CD14-positive monocyte (primary cell): ENCODE results near the gene STK4. TPM values are rescaled to one million over a fixed set of nuclear protein-coding genes. Genes with fewer than 3 reads are reported as not detected.

Experiments
- DNase-seq, 3 donors: peaks; one replicate each; pipeline ENCODE4 v3.0.0-alpha.2; 2011 to 2022
- H2AFZ ChIP-seq: 2 replicates; pipeline ENCODE4 v1.6.0; 2012; ENCODE audit warnings: mild to moderate bottlenecking, low read depth, low read length, inconsistent platforms; ENCODE audit not compliant: insufficient read depth, poor library complexity, severe bottlenecking
- H3K27ac ChIP-seq, 2 donors: 1 replicate in 1 of 2; 2 replicates in 1 of 2; pipeline ENCODE4 v1.5.1; 2012 to 2013; ENCODE audit warnings: low read length in 2 of 2, control low read depth in 1 of 2, inconsistent platforms in 1 of 2, low read depth in 1 of 2, mild to moderate bottlenecking in 1 of 2
- H3K27me3 ChIP-seq, 2 donors: one replicate each; pipeline versions ENCODE4 v1.6.0 to v1.6.1; 2011 to 2013; ENCODE audit warnings: low read length in 2 of 2; ENCODE audit not compliant: control insufficient read depth in 2 of 2, insufficient read depth in 2 of 2
- H3K36me3 ChIP-seq, 2 donors: replicated peaks in 1 of 2; 1 replicate in 1 of 2; 2 replicates in 1 of 2; pipeline versions ENCODE4 v1.5.1 to v1.6.1; 2012 to 2013; ENCODE audit warnings: low read length in 2 of 2, control low read depth in 1 of 2, inconsistent platforms in 1 of 2, mild to moderate bottlenecking in 1 of 2; ENCODE audit not compliant: insufficient read depth in 2 of 2, control insufficient read depth in 1 of 2
- H3K4me1 ChIP-seq, 2 donors: 1 replicate in 1 of 2; 2 replicates in 1 of 2; pipeline versions ENCODE4 v1.5.1 to v1.6.1; 2012 to 2013; ENCODE audit warnings: low read length in 2 of 2, control low read depth in 1 of 2, inconsistent platforms in 1 of 2, mild to moderate bottlenecking in 1 of 2, moderate library complexity in 1 of 2; ENCODE audit not compliant: insufficient read depth in 2 of 2, control insufficient read depth in 1 of 2
- H3K4me2 ChIP-seq: replicated peaks from 2 replicates; pipeline ENCODE3; 2012; ENCODE audit warnings: low read length, moderate library complexity, mild to moderate bottlenecking; ENCODE audit not compliant: poor library complexity, severe bottlenecking; ENCODE audit errors: extremely low read depth
- H3K4me3 ChIP-seq, 3 experiments: fragments of 200-600 bp in 1 of 3; sonication (generic) in 1 of 3; replicated peaks in 1 of 3; 1 replicate in 2 of 3; 2 replicates in 1 of 3; pipeline ENCODE4 v1.5.1; 2011 to 2013; ENCODE audit warnings: low read length in 3 of 3, mild to moderate bottlenecking in 3 of 3, control low read depth in 2 of 3, low read depth in 2 of 3, inconsistent platforms in 1 of 3, moderate library complexity in 1 of 3
- H3K79me2 ChIP-seq: 2 replicates; pipeline ENCODE4 v1.6.0; 2012; ENCODE audit warnings: mild to moderate bottlenecking, control low read depth, inconsistent platforms, low read length, moderate library complexity; ENCODE audit not compliant: insufficient read depth
- H3K9ac ChIP-seq: 2 replicates; pipeline ENCODE4 v1.6.0; 2017; ENCODE audit warnings: low read length, mild to moderate bottlenecking; ENCODE audit not compliant: insufficient read depth, poor library complexity, severe bottlenecking
- H3K9me3 ChIP-seq, 2 donors: replicated peaks in 1 of 2; 1 replicate in 1 of 2; 2 replicates in 1 of 2; pipeline versions ENCODE4 v1.5.1 to v1.6.1; 2012 to 2013; ENCODE audit warnings: low read length in 2 of 2, control low read depth in 1 of 2; ENCODE audit not compliant: control insufficient read depth in 1 of 2, insufficient read depth in 1 of 2
- H4K20me1 ChIP-seq: 2 replicates; pipeline ENCODE4 v1.6.0; 2012; ENCODE audit warnings: mild to moderate bottlenecking, low read length, control low read depth, moderate library complexity; ENCODE audit not compliant: insufficient read depth
- H3K27ac Mint-ChIP-seq, 7 donors: one replicate each; pipeline ENCODE4 v1.8.0; 2020; ENCODE audit warnings: mild to moderate bottlenecking in 7 of 7, mixed read lengths in 7 of 7, moderate library complexity in 6 of 7, inconsistent platforms in 2 of 7
- H3K27me3 Mint-ChIP-seq, 3 donors: one replicate each; pipeline ENCODE4 v1.8.0; 2021 to 2022; ENCODE audit warnings: low read depth in 3 of 3, mild to moderate bottlenecking in 3 of 3, mixed read lengths in 3 of 3, moderate library complexity in 3 of 3, inconsistent platforms in 1 of 3
- H3K36me3 Mint-ChIP-seq, 2 donors: one replicate each; pipeline ENCODE4 v1.8.0; 2020; ENCODE audit warnings: mixed read lengths in 2 of 2, inconsistent platforms in 1 of 2, mild to moderate bottlenecking in 1 of 2
- H3K4me1 Mint-ChIP-seq: one replicate; pipeline ENCODE4 v1.8.0; 2020; ENCODE audit warnings: mild to moderate bottlenecking, mixed read lengths
- H3K4me3 Mint-ChIP-seq, 2 donors: one replicate each; pipeline ENCODE4 v1.8.0; 2020; ENCODE audit warnings: mild to moderate bottlenecking in 2 of 2, mixed read lengths in 2 of 2, moderate library complexity in 1 of 2
- H3K9me3 Mint-ChIP-seq, 7 donors: one replicate each; pipeline ENCODE4 v1.8.0; 2020 to 2022; ENCODE audit warnings: mixed read lengths in 7 of 7, mild to moderate bottlenecking in 6 of 7, moderate library complexity in 6 of 7, inconsistent platforms in 2 of 7
- CTCF ChIP-seq: fragments of 200-600 bp; IDR thresholded peaks from one replicate; pipeline ENCODE4 v1.8.0; 2022; ENCODE audit warnings: antibody characterized with exemption, mild to moderate bottlenecking
- WGBS: methylation state at CpG from one replicate; pipeline ENCODE4 v1.1.5; 2013; ENCODE audit warnings: missing lambda C conversion rate; ENCODE audit not compliant: insufficient coverage; 5-methylcytosine and 5-hydroxymethylcytosine counted together
- intact Hi-C, 2 donors: fragments of 100-400 bp; cut with micrococcal nuclease; formaldehyde crosslinking; loops; one replicate each; pipeline versions ENCODE4 v1.15.0 to v1.15.1; 2023
- polyA plus RNA-seq, 3 donors: library from polyadenylated mRNA; depleted of rRNA in 1 of 3; unstranded in 2 of 3; stranded (reverse) in 1 of 3; fragments of 300-500 nt in 2 of 3; fragments of >200 nt in 1 of 3; fragmentation: Illumina TruSeq in 2 of 3; gene quantifications; 1 replicate in 2 of 3; 2 replicates in 1 of 3; pipeline ENCODE4 v1.2.3, GENCODE V29; 2012 to 2021

STK4 gene
- polyA plus RNA-seq, 3 donors = 53.0 to 123 (median 69.9) TPM

GRCh38 chr20:45059022-45059728, 92.9 kb downstream of the STK4 start:
- peak overlapping the region in 3 of 7 donors; percentile 14 to 67 (median 25) for H3K27ac Mint-ChIP-seq
- peaks cover 100% of the 10 kb centered on the region for H4K20me1 ChIP-seq
- no peak overlapping the region for H3K4me2 ChIP-seq
- intact Hi-C loops = no loop called here
- H3K4me3 ChIP-seq = no peak overlapping the region
- H3K27me3 Mint-ChIP-seq = no peaks in the 10 kb centered on the region
- no peak overlapping the region for H2AFZ ChIP-seq
- H3K4me1 Mint-ChIP-seq = peaks cover 2% of the 10 kb centered on the region
- H3K79me2 ChIP-seq = peaks cover 51% of the 10 kb centered on the region
- H3K9ac ChIP-seq = no peak overlapping the region
- no peak for TF ChIP-seq CTCF
- WGBS = 86% methylated on average over 3 of the region's 6 CpGs
- no peaks in the 10 kb centered on the region for H3K9me3 ChIP-seq
- H3K27ac ChIP-seq = no peak overlapping the region
- H3K36me3 Mint-ChIP-seq = peaks cover 70 to 86% of the 10 kb centered on the region in 2 donors
- no peaks in the 10 kb centered on the region for H3K9me3 Mint-ChIP-seq
- DNase-seq = no peak
- no peaks in the 10 kb centered on the region for H3K27me3 ChIP-seq
- H3K4me1 ChIP-seq = no peaks in the 10 kb centered on the region
- no peak overlapping the region for H3K4me3 Mint-ChIP-seq
- H3K36me3 ChIP-seq = peaks cover 48 to 91% of the 10 kb centered on the region in 2 donors

- no peak overlapping the region for H3K4me2 ChIP-seq
- intact Hi-C loops = no loop called here
- Mint-ChIP-seq H3K27ac (no peak overlapping the region), H3K4me1 (peaks cover 12% of the 10 kb centered on the region), H3K4me3 (no peak overlapping the region), H3K27me3 (no peaks in the 10 kb centered on the region), H3K9me3 (no peaks in the 10 kb centered on the region), H3K36me3 (peaks cover 67 to 86% of the 10 kb centered on the region in 2 donors)
- H3K4me3 ChIP-seq = no peak overlapping the region
- H3K79me2 ChIP-seq = peaks cover 53% of the 10 kb centered on the region
- DNase-seq = no peak
- H4K20me1 ChIP-seq = peaks cover 100% of the 10 kb centered on the region
- H3K27ac ChIP-seq = no peak overlapping the region
- no CpG with 5 or more reads among the region's 4 CpGs for WGBS
- no peaks in the 10 kb centered on the region for H3K9me3 ChIP-seq
- TF ChIP-seq CTCF = no peak
- no peaks in the 10 kb centered on the region for H3K4me1 ChIP-seq
- no peak overlapping the region for H3K9ac ChIP-seq
- no peaks in the 10 kb centered on the region for H3K27me3 ChIP-seq
- H2AFZ ChIP-seq = no peak overlapping the region
- H3K36me3 ChIP-seq = peaks cover 42 to 91% of the 10 kb centered on the region in 2 donors
Measured at GRCh38 chr20:45060294-45060693, 94.0 kb downstream of the STK4 start.
